Astrocyte of the cerebellum (primary cell): ENCODE data around the gene CAMTA2.

Experiments used
- DNase-seq: peaks from one replicate; pipeline ENCODE4 v3.0.0-alpha.2; 2011; ENCODE audit warnings: low read depth
- H3K4me3 ChIP-seq: 2 replicates; pipeline ENCODE4 v1.5.1; 2011; ENCODE audit warnings: mild to moderate bottlenecking, low read depth, low read length, moderate library complexity
- CTCF ChIP-seq: IDR thresholded peaks from 2 replicates; pipeline ENCODE4 v1.5.1; 2012; ENCODE audit warnings: low read length, low read depth, moderate library complexity, mild to moderate bottlenecking; ENCODE audit errors: missing control alignments
- in situ Hi-C: cut with HindIII; loops from 2 replicates; pipeline ENCODE4 v1.10.0; 2017; ENCODE audit warnings: low sequenced_read_pairs

Gene CAMTA2

GRCh38 chr17:4919511-4920047 is 67.9 kb downstream of the CAMTA2 start:
- in situ Hi-C loops = no loop called here
- no peak for DNase-seq
- no peak overlapping the region for H3K4me3 ChIP-seq
- no peak for TF ChIP-seq CTCF
